NCI-H2107 (cell line): ENCODE data around the gene OPN1MW2.
"Not testable (repeated sequence)": the region's sequence is repeated elsewhere in the genome, so short reads cannot be mapped to it uniquely, and the experiment has no call there.

Source experiments
- DNase-seq: peaks from one replicate; lab custom pipeline; 2025; lab: John Stamatoyannopoulos, UW

OPN1MW2 gene

DNA sequence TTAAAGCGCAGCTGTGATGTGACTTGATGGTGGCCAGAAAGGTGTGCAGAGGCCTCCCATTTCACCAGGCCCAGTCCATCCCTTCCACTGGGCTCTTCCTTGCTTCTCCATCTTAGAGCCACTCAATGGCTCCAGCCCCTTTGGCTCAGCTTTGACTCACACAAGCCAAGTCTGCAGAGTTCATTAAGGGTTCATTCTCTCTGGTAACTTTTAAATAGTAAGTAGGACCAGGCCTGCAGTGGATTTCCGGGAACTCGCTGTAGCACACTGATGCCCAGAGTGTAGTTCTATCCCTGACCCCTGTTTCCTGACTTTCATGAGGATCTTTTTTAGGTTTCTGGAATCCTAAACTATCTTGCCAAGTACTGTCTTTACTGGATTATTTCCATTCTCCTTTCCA, 49.7 kb downstream of the OPN1MW2 start:
- not testable (repeated sequence) for DNase-seq
